OCI-LY1 (cell line): ENCODE measurements around the gene ANO4.

Experiments used
- H2AFZ ChIP-seq: fragments of 200-600 bp; sonication (generic), shearing (Covaris generic); 2 replicates; pipeline ENCODE4 v1.6.0; 2014; ENCODE audit warnings: antibody characterized with exemption, mild to moderate bottlenecking, low read length
- H3F3A ChIP-seq: fragments of 200-600 bp; sonication (generic), shearing (Covaris generic); 2 replicates; pipeline ENCODE4 v1.6.0; 2014; ENCODE audit warnings: mild to moderate bottlenecking, antibody characterized with exemption, low read length, moderate library complexity; ENCODE audit not compliant: insufficient read depth
- H3K27ac ChIP-seq: fragments of 200-600 bp; sonication (generic); 2 replicates; pipeline ENCODE4 v1.5.1; 2014; ENCODE audit warnings: low read length, mixed run types, mild to moderate bottlenecking, low read depth; ENCODE audit not compliant: poor library complexity, severe bottlenecking
- H3K27me3 ChIP-seq: fragments of 200-600 bp; sonication (generic); 2 replicates; pipeline ENCODE4 v1.6.0; 2014; ENCODE audit warnings: antibody characterized with exemption, mild to moderate bottlenecking, low read length, moderate library complexity; ENCODE audit not compliant: insufficient read depth
- H3K36me3 ChIP-seq: fragments of 200-600 bp; sonication (generic); 2 replicates; pipeline ENCODE4 v1.6.1; 2014; ENCODE audit warnings: mild to moderate bottlenecking, antibody characterized with exemption, low read length, moderate library complexity, mixed read lengths; ENCODE audit not compliant: insufficient read depth
- H3K4me1 ChIP-seq: fragments of 200-600 bp; sonication (generic); 2 replicates; pipeline ENCODE4 v1.5.1; 2014; ENCODE audit warnings: mild to moderate bottlenecking, low read length, moderate library complexity; ENCODE audit not compliant: insufficient read depth, severe bottlenecking
- H3K4me2 ChIP-seq: fragments of 200-600 bp; sonication (generic), shearing (Covaris generic); 2 replicates; pipeline ENCODE4 v1.6.1; 2014; ENCODE audit warnings: low read length
- H3K4me3 ChIP-seq: fragments of 200-600 bp; sonication (generic); 2 replicates; pipeline ENCODE4 v1.5.1; 2014; ENCODE audit warnings: low read length, low read depth, mild to moderate bottlenecking, mixed read lengths; ENCODE audit not compliant: poor library complexity, severe bottlenecking
- H3K79me2 ChIP-seq: fragments of 200-600 bp; shearing (Covaris generic); 2 replicates; pipeline ENCODE4 v1.6.1; 2016; ENCODE audit warnings: mixed run types, low read length, mixed read lengths; ENCODE audit not compliant: insufficient read depth
- H3K9ac ChIP-seq: fragments of 200-600 bp; sonication (generic), shearing (Covaris generic); 2 replicates; pipeline ENCODE4 v1.6.1; 2014; ENCODE audit warnings: mild to moderate bottlenecking, low read length, mixed read lengths
- H3K9me2 ChIP-seq: fragments of 200-600 bp; sonication (generic), shearing (Covaris generic); 2 replicates; pipeline ENCODE4 v1.6.1; 2014; ENCODE audit warnings: low read depth, mild to moderate bottlenecking, low read length, mixed read lengths
- H3K9me3 ChIP-seq: fragments of 200-600 bp; shearing (Covaris generic); 2 replicates; pipeline ENCODE4 v1.6.1; 2014; ENCODE audit warnings: low read length, mixed read lengths
- H4K20me1 ChIP-seq: fragments of 200-600 bp; sonication (generic), shearing (Covaris generic); 2 replicates; pipeline ENCODE4 v1.6.0; 2016; ENCODE audit warnings: mild to moderate bottlenecking, low read length; ENCODE audit not compliant: insufficient read depth
- EZH2 ChIP-seq: fragments of 200-600 bp; sonication (generic), shearing (Covaris generic); IDR thresholded peaks from 2 replicates; pipeline ENCODE4 v1.8.0; 2017; ENCODE audit warnings: borderline replicate concordance, mixed run types, mild to moderate bottlenecking, antibody characterized with exemption, low read length, moderate library complexity, mixed read lengths
- TF ChIP-seq, protein P1 (sequence below): fragments of 200-600 bp; sonication (generic), shearing (Covaris generic); IDR thresholded peaks from 2 replicates; pipeline ENCODE4 v1.5.1; 2017; ENCODE audit warnings: mild to moderate bottlenecking, antibody characterized with exemption, low read length, moderate library complexity, mixed read lengths

Gene ANO4

DNA sequence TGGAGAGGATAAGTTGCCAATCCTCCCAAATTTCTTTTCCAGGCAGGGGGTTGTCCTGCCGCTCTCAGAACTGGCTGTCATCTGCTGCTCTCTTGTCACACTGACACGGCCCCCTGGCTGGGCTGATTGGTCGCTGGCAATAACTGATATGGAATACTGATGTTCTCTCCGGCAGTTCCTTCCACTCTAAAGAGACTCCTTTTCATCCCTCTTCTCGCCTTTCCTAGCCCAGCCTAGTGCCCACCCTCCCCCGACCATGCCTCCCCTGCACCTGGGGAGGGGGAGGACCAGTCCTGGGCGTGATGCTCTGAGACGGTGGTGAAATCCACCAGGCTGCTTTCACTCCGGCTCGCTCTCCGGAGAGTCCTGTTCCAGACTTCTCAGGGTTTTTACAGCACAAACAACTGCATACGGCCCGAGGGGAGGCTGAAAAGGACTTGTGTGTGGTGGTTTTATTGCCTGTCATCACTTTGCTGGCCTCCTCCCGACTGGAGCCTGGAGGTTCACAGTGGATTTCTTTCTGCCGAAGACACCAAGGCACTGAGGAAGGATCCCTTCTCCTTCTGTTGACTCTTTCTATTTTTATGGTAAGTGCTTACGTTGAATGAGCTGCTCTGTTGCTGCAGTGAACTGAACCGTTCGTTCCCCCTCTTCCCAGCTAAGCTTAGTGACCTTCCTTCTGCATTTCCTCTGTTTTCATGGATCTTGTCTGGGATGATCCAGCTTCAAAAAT is at the start of gene ANO4:
Gene ANO4 (plus strand): TSS at position 336 of the 733 bp plus-strand sequence. CDS start 107,010 bp downstream, outside the sequence.
- Histone ChIP-seq H3K9ac (no peak within 1 kb of the TSS), H3K36me3 (no peaks in the 10 kb centered on the region), H3K4me2 (no peak within 1 kb of the TSS), H3K27me3 (peaks cover 3% of the 10 kb centered on the region; the same call in 1 of the 2 replicates), H2AFZ (no peak within 1 kb of the TSS), H3K4me3 (no peak within 1 kb of the TSS), H4K20me1 (no peaks in the 10 kb centered on the region), H3K9me3 (no peaks in the 10 kb centered on the region), H3K27ac (no peak within 1 kb of the TSS), H3K9me2 (no peaks in the 10 kb centered on the region), H3K79me2 (no peaks in the 10 kb centered on the region), H3F3A (no peaks in the 10 kb centered on the region), H3K4me1 (no peaks in the 10 kb centered on the region)
- no peak for TF ChIP-seq EZH2
- TF ChIP-seq, protein P1, sequence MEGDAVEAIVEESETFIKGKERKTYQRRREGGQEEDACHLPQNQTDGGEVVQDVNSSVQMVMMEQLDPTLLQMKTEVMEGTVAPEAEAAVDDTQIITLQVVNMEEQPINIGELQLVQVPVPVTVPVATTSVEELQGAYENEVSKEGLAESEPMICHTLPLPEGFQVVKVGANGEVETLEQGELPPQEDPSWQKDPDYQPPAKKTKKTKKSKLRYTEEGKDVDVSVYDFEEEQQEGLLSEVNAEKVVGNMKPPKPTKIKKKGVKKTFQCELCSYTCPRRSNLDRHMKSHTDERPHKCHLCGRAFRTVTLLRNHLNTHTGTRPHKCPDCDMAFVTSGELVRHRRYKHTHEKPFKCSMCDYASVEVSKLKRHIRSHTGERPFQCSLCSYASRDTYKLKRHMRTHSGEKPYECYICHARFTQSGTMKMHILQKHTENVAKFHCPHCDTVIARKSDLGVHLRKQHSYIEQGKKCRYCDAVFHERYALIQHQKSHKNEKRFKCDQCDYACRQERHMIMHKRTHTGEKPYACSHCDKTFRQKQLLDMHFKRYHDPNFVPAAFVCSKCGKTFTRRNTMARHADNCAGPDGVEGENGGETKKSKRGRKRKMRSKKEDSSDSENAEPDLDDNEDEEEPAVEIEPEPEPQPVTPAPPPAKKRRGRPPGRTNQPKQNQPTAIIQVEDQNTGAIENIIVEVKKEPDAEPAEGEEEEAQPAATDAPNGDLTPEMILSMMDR, result no peak

DNA sequence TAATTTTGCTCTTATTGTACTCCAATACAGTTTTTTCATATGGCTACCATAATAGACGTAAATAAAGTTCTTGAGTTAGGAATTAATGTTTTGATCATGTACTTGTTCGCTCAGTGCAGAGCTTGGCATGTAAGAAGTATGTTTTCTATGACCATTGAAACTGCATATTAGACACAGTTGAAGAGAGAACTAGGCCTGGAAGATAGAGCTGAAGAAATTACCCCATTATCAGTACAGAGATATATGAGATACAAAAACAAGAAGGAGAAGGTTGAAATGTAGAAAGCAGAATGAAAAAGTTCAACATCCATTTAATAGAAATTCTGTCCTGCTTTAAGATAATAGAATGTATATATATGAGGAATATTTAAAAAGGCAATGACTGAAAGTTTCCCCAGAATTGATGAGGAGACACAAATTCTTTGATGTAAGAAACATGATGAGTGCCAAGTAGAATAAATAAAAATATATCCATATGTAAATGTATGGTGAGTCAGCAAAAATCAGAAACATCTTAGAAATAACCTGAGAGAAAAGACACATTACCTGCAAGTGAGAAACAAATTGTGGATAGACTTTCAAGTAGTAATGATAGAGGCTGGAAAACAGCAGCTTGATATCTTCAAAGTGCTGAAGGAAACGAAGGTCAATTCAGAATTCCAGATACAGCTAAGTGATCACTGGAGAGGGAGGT is 49.1 kb upstream of the ANO4 start:
- H4K20me1 ChIP-seq, result no peaks in the 10 kb centered on the region
- H3F3A ChIP-seq, result no peaks in the 10 kb centered on the region
- H3K4me3 ChIP-seq, result no peak overlapping the region
- H3K4me2 ChIP-seq, result no peak overlapping the region
- no peaks in the 10 kb centered on the region for H3K9me2 ChIP-seq
- TF ChIP-seq, protein P1, result no peak
- no peak for TF ChIP-seq EZH2
- H3K79me2 ChIP-seq, result no peaks in the 10 kb centered on the region
- H3K9me3 ChIP-seq, result no peaks in the 10 kb centered on the region
- H3K36me3 ChIP-seq, result no peaks in the 10 kb centered on the region
- H3K9ac ChIP-seq, result no peak overlapping the region
- H3K27ac ChIP-seq, result no peak overlapping the region
- no peaks in the 10 kb centered on the region for H3K27me3 ChIP-seq
- H3K4me1 ChIP-seq, result no peaks in the 10 kb centered on the region
- no peak overlapping the region for H2AFZ ChIP-seq

DNA sequence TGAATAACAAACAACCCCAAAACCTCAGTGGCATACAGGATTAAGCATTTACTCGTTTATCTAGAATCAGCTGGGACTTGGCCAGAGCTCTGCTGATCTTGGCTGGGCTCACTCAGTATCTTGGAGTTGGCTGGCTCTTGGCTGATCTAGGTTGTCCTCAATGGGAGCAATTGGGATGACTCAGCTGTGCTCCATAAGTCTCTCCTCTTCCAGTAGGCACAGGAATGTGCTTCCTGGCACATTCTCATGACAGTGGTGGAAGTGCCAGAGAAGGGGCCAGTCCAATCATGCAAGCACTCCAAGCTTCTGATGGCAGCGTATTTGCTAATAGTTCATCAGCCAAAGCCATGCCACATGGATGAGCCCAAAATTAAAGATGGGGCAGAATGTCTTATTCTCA is 41.7 kb upstream of the ANO4 start:
- Histone ChIP-seq H3K27ac (no peak overlapping the region), H3K4me1 (no peaks in the 10 kb centered on the region), H2AFZ (no peak overlapping the region), H3K27me3 (no peaks in the 10 kb centered on the region), H3K9me2 (no peaks in the 10 kb centered on the region), H3K9me3 (no peaks in the 10 kb centered on the region), H3F3A (no peaks in the 10 kb centered on the region), H3K4me3 (no peak overlapping the region), H3K36me3 (no peaks in the 10 kb centered on the region), H3K4me2 (no peak overlapping the region), H4K20me1 (no peaks in the 10 kb centered on the region), H3K9ac (no peak overlapping the region), H3K79me2 (no peaks in the 10 kb centered on the region)
- TF ChIP-seq, protein P1, result no peak
- no peak for TF ChIP-seq EZH2
